Measurements from ENCODE around the gene ABCA2.

DNA sequence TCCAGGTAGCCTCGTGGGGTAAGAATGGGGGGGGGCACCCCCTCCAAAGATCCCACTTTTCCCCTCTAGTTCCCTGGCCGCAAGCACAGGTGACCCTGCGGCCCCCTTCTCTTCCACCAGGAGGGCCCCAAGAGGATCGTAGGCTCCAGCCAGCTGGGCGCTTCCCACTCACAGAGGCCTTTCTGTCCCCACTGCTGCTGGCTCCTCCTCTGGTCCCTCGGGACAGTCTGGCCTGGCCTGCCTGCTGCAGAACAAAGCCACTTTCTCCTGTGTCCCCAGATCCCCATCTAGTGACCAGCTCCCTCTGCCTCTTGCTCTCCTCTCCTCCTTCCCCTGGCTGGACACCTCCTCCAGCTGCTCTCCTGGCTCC lies 42.9 kb upstream of the ABCA2 start:
- TF ChIP-seq POLR2A (IDR thresholded peaks at IDR 0.05) (no peak), POLR2AphosphoS5 (IDR thresholded peaks at IDR 0.05) (no peak)

Measured in breast epithelium (tissue), 3 donors.